Mesothelial cell of epicardium (in vitro differentiated cells): ENCODE data around the gene ANKFN1. TPM values are rescaled to one million over a fixed set of nuclear protein-coding genes. Genes with fewer than 3 reads are reported as not detected.

Source experiments
- DNase-seq, 2 experiments: peaks; one replicate each; pipeline ENCODE4 v3.0.0; 2021; ENCODE audit warnings: low spot score in 2 of 2; ENCODE audit not compliant: unreplicated experiment in 2 of 2
- H3K27ac Mint-ChIP-seq: 2 replicates; pipeline ENCODE4 v1.8.0; 2021; ENCODE audit warnings: mixed read lengths
- H3K27me3 Mint-ChIP-seq: 2 replicates; pipeline ENCODE4 v1.8.0; 2021; ENCODE audit warnings: low read depth, mixed read lengths
- H3K36me3 Mint-ChIP-seq: 2 replicates; pipeline ENCODE4 v1.8.0; 2021; ENCODE audit warnings: mixed read lengths
- H3K4me1 Mint-ChIP-seq: 2 replicates; pipeline ENCODE4 v1.8.0; 2021; ENCODE audit warnings: mixed read lengths
- H3K4me3 Mint-ChIP-seq: 2 replicates; pipeline ENCODE4 v1.8.0; 2021; ENCODE audit warnings: mild to moderate bottlenecking, moderate library complexity, mixed read lengths
- H3K9me3 Mint-ChIP-seq: 2 replicates; pipeline ENCODE4 v1.8.0; 2021; ENCODE audit warnings: mixed read lengths
- CTCF ChIP-seq: fragments of 200-600 bp; sonication (generic); IDR thresholded peaks from one replicate; pipeline ENCODE4 v1.5.0; 2021; ENCODE audit warnings: antibody characterized with exemption; ENCODE audit not compliant: unreplicated experiment
- total RNA-seq: library from RNA; stranded (reverse); gene quantifications from 3 replicates; pipeline ENCODE4 v1.2.1, GENCODE V29; 2021

Gene ANKFN1
- total RNA-seq, 1 donor from 2014 or later: 0.34 TPM

- H3K4me1 Mint-ChIP-seq: peaks cover 32% of the 10 kb centered on the region
- TF ChIP-seq CTCF: no peak
- H3K27ac Mint-ChIP-seq: no peak overlapping the region
- H3K4me3 Mint-ChIP-seq: no peak overlapping the region
- H3K9me3 Mint-ChIP-seq: no peaks in the 10 kb centered on the region
- no peak for DNase-seq
- no peaks in the 10 kb centered on the region for H3K36me3 Mint-ChIP-seq
- H3K27me3 Mint-ChIP-seq: peaks cover 10% of the 10 kb centered on the region
Measured at GRCh38 chr17:56447171-56447570, 293.9 kb downstream of the ANKFN1 start.

- no peaks in the 10 kb centered on the region for H3K9me3 Mint-ChIP-seq
- H3K4me1 Mint-ChIP-seq: peaks cover 31% of the 10 kb centered on the region
- TF ChIP-seq CTCF: no peak
- no peak overlapping the region for H3K4me3 Mint-ChIP-seq
- DNase-seq: no peak
- no peaks in the 10 kb centered on the region for H3K36me3 Mint-ChIP-seq
- no peak overlapping the region for H3K27ac Mint-ChIP-seq
- peaks cover 10% of the 10 kb centered on the region for H3K27me3 Mint-ChIP-seq
Measured at GRCh38 chr17:56448371-56448770, 295.1 kb downstream of the ANKFN1 start.

- peaks cover 12% of the 10 kb centered on the region for H3K27me3 Mint-ChIP-seq
- peaks cover 4% of the 10 kb centered on the region for H3K9me3 Mint-ChIP-seq
- H3K4me3 Mint-ChIP-seq: no peak overlapping the region
- peaks cover 26% of the 10 kb centered on the region for H3K4me1 Mint-ChIP-seq
- H3K36me3 Mint-ChIP-seq: no peaks in the 10 kb centered on the region
- H3K27ac Mint-ChIP-seq: peak overlapping the region; percentile 14
- DNase-seq: no peak
- TF ChIP-seq CTCF: no peak
Measured at GRCh38 chr17:56449176-56449575, 295.9 kb downstream of the ANKFN1 start.

GRCh38 chr17:56451629-56452028, 298.4 kb downstream of the ANKFN1 start:
- Mint-ChIP-seq H3K36me3 (no peaks in the 10 kb centered on the region), H3K27me3 (peaks cover 20% of the 10 kb centered on the region), H3K4me1 (peaks cover 22% of the 10 kb centered on the region), H3K4me3 (no peak overlapping the region), H3K9me3 (peaks cover 4% of the 10 kb centered on the region), H3K27ac (no peak overlapping the region)
- DNase-seq: no peak
- no peak for TF ChIP-seq CTCF

GRCh38 chr17:56452461-56452860, 299.2 kb downstream of the ANKFN1 start:
- Mint-ChIP-seq H3K4me1 (peaks cover 22% of the 10 kb centered on the region), H3K27ac (no peak overlapping the region), H3K4me3 (no peak overlapping the region), H3K36me3 (no peaks in the 10 kb centered on the region), H3K9me3 (peaks cover 4% of the 10 kb centered on the region), H3K27me3 (peaks cover 20% of the 10 kb centered on the region)
- no peak for TF ChIP-seq CTCF
- no peak for DNase-seq

- Mint-ChIP-seq H3K4me3 (no peak overlapping the region), H3K4me1 (no peaks in the 10 kb centered on the region), H3K9me3 (peaks cover 4% of the 10 kb centered on the region), H3K27ac (no peak overlapping the region), H3K36me3 (no peaks in the 10 kb centered on the region), H3K27me3 (peaks cover 16% of the 10 kb centered on the region)
- DNase-seq: no peak
- no peak for TF ChIP-seq CTCF
Measured at GRCh38 chr17:56457501-56457900, 304.2 kb downstream of the ANKFN1 start.
